ENCODE data around the gene SSTR4.

DNA sequence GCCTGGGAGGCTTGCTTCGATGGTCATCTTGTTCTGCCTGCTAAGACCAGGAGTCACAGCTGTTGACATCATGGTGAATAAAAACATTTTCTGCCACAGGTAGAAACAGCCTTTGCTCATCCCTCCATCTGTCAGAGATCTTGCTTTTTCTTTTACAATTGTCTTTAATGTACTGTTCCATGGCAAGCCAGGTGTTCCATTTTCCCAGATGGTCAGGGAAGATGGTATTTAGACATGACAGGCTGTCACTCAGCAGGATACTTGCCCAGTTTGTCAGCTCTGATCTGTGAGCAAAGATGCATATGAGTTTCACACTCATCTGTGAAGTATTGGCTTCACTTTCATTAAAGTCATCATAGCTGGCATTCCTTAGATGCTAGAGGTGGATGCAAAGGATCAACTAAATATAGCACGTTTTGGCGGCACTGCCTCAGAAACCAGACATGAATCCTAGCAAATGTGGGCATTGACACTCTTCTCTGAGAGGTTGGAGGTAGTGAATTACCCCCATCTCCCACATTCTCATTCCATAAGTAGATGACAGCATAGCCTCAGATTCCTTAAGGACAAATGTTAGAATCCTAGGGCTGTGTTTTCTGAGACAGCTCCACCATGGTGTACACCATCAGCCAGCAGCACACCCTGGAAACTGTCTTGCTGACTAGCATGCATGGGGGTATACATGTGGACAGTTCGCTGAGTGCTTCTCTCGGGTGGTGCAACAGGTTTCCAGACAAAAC is 4.2 kb downstream of the SSTR4 start:
- TF ChIP-seq, protein P1, sequence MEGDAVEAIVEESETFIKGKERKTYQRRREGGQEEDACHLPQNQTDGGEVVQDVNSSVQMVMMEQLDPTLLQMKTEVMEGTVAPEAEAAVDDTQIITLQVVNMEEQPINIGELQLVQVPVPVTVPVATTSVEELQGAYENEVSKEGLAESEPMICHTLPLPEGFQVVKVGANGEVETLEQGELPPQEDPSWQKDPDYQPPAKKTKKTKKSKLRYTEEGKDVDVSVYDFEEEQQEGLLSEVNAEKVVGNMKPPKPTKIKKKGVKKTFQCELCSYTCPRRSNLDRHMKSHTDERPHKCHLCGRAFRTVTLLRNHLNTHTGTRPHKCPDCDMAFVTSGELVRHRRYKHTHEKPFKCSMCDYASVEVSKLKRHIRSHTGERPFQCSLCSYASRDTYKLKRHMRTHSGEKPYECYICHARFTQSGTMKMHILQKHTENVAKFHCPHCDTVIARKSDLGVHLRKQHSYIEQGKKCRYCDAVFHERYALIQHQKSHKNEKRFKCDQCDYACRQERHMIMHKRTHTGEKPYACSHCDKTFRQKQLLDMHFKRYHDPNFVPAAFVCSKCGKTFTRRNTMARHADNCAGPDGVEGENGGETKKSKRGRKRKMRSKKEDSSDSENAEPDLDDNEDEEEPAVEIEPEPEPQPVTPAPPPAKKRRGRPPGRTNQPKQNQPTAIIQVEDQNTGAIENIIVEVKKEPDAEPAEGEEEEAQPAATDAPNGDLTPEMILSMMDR (IDR thresholded peaks at IDR 0.05), result no peak
- no peak for TF ChIP-seq POLR2A (IDR thresholded peaks at IDR 0.05)
